PC-9 (cell line): ENCODE results near the gene GIMAP2. TPM values are rescaled to one million over a fixed set of nuclear protein-coding genes. Genes with fewer than 3 reads are reported as not detected.

ENCODE experiments used
- Bru-seq: library from RNA; stranded (reverse); fragments of 400-500 nt; gene quantifications from one replicate; lab custom pipeline; 2021; lab: Mats Ljungman, UMichigan
- BruChase-seq, 2 experiments: library from RNA; stranded (reverse); fragments of 400-500 nt; gene quantifications; one replicate each; lab custom pipeline; 2021; lab: Mats Ljungman, UMichigan
- BruUV-seq: library from RNA; stranded (reverse); fragments of 400-500 nt; replicated peaks from 2 replicates; lab custom pipeline; 2021; lab: Mats Ljungman, UMichigan
- CTCF ChIA-PET: fragments of 300-600 bp; sonication (Branson Sonifier 250); formaldehyde crosslinking; loops from one replicate; lab custom pipeline; 2022; ENCODE audit warnings: antibody characterized with exemption; lab: Charles Lee
- POLR2A ChIA-PET: fragments of 300-600 bp; sonication (Branson Sonifier 250); formaldehyde crosslinking; loops from one replicate; lab custom pipeline; 2022; ENCODE audit warnings: antibody characterized with exemption; ENCODE audit not compliant: unreplicated experiment; lab: Charles Lee
- DNase-seq, 2 experiments: peaks; one replicate each; pipeline versions ENCODE4 v3.0.0 to v3.0.0-alpha.2; 2015 to 2022; ENCODE audit warnings: mixed read lengths in 1 of 2
- H2AFZ ChIP-seq: fragments of 200-600 bp; sonication (generic); 2 replicates; pipeline ENCODE4 v1.8.1; 2017; ENCODE audit warnings: antibody characterized with exemption
- H3F3A ChIP-seq: fragments of 200-600 bp; sonication (generic); 2 replicates; pipeline ENCODE4 v1.8.1; 2017; ENCODE audit warnings: antibody characterized with exemption, mild to moderate bottlenecking, low read depth; ENCODE audit not compliant: insufficient read depth
- H3K27ac ChIP-seq: fragments of 200-600 bp; sonication (generic); 2 replicates; pipeline ENCODE4 v1.6.1; 2016; ENCODE audit warnings: mixed run types
- H3K27me3 ChIP-seq: fragments of 200-600 bp; sonication (generic); 2 replicates; pipeline ENCODE4 v1.6.1; 2016; ENCODE audit warnings: low read depth, mixed run types; ENCODE audit not compliant: insufficient read depth
- H3K36me3 ChIP-seq: fragments of 200-600 bp; sonication (generic); 2 replicates; pipeline ENCODE4 v1.6.1; 2016; ENCODE audit warnings: low read depth, mixed run types
- H3K4me1 ChIP-seq: fragments of 200-600 bp; sonication (generic); replicated peaks from 2 replicates; pipeline ENCODE4 v1.6.1; 2016; ENCODE audit warnings: mixed run types; ENCODE audit not compliant: insufficient read depth
- H3K4me2 ChIP-seq: fragments of 200-600 bp; sonication (generic); 2 replicates; pipeline ENCODE4 v1.6.1; 2017; ENCODE audit warnings: mixed run types
- H3K4me3 ChIP-seq: fragments of 200-600 bp; sonication (generic); 2 replicates; pipeline ENCODE4 v1.6.1; 2016; ENCODE audit warnings: mixed run types
- H3K79me2 ChIP-seq: fragments of 200-600 bp; sonication (generic); 2 replicates; pipeline ENCODE4 v1.6.1; 2017; ENCODE audit warnings: low read depth, mixed run types
- H3K9me2 ChIP-seq: fragments of 200-600 bp; sonication (generic); 2 replicates; pipeline ENCODE4 v1.8.1; 2017; ENCODE audit warnings: mild to moderate bottlenecking; ENCODE audit not compliant: insufficient read depth
- H3K9me3 ChIP-seq: fragments of 200-600 bp; sonication (generic); 2 replicates; pipeline ENCODE4 v1.8.1; 2016; ENCODE audit warnings: low read depth; ENCODE audit not compliant: insufficient read depth
- H4K20me1 ChIP-seq: fragments of 200-600 bp; sonication (generic); 2 replicates; pipeline ENCODE4 v1.8.1; 2017; ENCODE audit not compliant: insufficient read depth
- CTCF ChIP-seq: fragments of 200-600 bp; sonication (generic); conservative IDR thresholded peaks from 2 replicates; pipeline ENCODE4 v1.6.1; 2017; ENCODE audit warnings: mixed run types, antibody characterized with exemption, mild to moderate bottlenecking, moderate library complexity
- EZH2 ChIP-seq: fragments of 200-600 bp; sonication (generic); IDR thresholded peaks from 2 replicates; pipeline ENCODE4 v1.8.0; 2017; ENCODE audit warnings: antibody characterized with exemption, low read depth
- intact Hi-C: fragments of 100-400 bp; cut with micrococcal nuclease; formaldehyde crosslinking; loops from one replicate; pipeline ENCODE4 v1.10.0; 2022; ENCODE audit not compliant: unreplicated experiment
- long read RNA-seq: library from polyadenylated mRNA; stranded (forward); transcript quantifications from one replicate; pipeline ENCODE4 v2.0.0, GENCODE V29; 2022
- total RNA-seq: library from RNA; stranded (reverse); gene quantifications from 2 replicates; pipeline ENCODE4 v1.2.3, GENCODE V29; 2021

The GIMAP2 gene
- total RNA-seq (0.55 and 0.81 TPM in 2 replicates), Bru-seq, nascent RNA (percentile 15 among the genes with signal in this experiment), BruChase-seq, experiment 1, labeled RNA remaining after a 2-hour chase (percentile 7 among the genes with signal in this experiment), BruChase-seq, experiment 2, labeled RNA remaining after a 6-hour chase (percentile 19 among the genes with signal in this experiment)
- long read RNA-seq, partial matches to known transcripts, result 0 of 1 reads
- long read RNA-seq, other reads (novel, unspliced or antisense), result 0 of 1 reads

- ChIA-PET CTCF (no interaction called here), POLR2A (no interaction called here)
- no peak for DNase-seq
- no peaks in the 10 kb centered on the region for H3F3A ChIP-seq
- no peak within 1 kb of the TSS for H3K27ac ChIP-seq
- no peak for TF ChIP-seq EZH2
- TF ChIP-seq CTCF, result no peak
- peaks cover 3% of the 10 kb centered on the region; the same call in 1 of the 2 replicates for H3K9me3 ChIP-seq
- H3K36me3 ChIP-seq, result no peaks in the 10 kb centered on the region
- H3K9me2 ChIP-seq, result no peaks in the 10 kb centered on the region
- H4K20me1 ChIP-seq, result no peaks in the 10 kb centered on the region
- H3K27me3 ChIP-seq, result peaks cover 32% of the 10 kb centered on the region; the same call in 1 of the 2 replicates
- H2AFZ ChIP-seq, result peak within 1 kb of the TSS; percentile 67
- H3K4me3 ChIP-seq, result peak within 1 kb of the TSS; percentile 46
- H3K4me2 ChIP-seq, result peak within 1 kb of the TSS; percentile 75
- no TSS peak for BruUV-seq
- H3K79me2 ChIP-seq, result no peaks in the 10 kb centered on the region
- H3K4me1 ChIP-seq, result no peaks in the 10 kb centered on the region
- intact Hi-C loops, result no loop called here
Measured at GRCh38 chr7:150685219-150686029, at the start of gene GIMAP2. GIMAP2 (plus strand) TSS chr7:150685706; CDS start chr7:150687060, 1,354 bp downstream.

- H3K27ac ChIP-seq, result no peak overlapping the region
- no peaks in the 10 kb centered on the region for H3K79me2 ChIP-seq
- no peaks in the 10 kb centered on the region; the same call in 1 of the 2 replicates for H3K9me3 ChIP-seq
- TF ChIP-seq CTCF (no peak), EZH2 (no peak)
- H3K4me3 ChIP-seq, result no peak overlapping the region
- H3K4me2 ChIP-seq, result no peak overlapping the region
- peaks cover 18% of the 10 kb centered on the region; the same call in 1 of the 2 replicates for H3K27me3 ChIP-seq
- no peaks in the 10 kb centered on the region for H3K9me2 ChIP-seq
- no peaks in the 10 kb centered on the region for H3K4me1 ChIP-seq
- H4K20me1 ChIP-seq, result no peaks in the 10 kb centered on the region
- ChIA-PET CTCF (no interaction called here), POLR2A (no interaction called here)
- H3F3A ChIP-seq, result no peaks in the 10 kb centered on the region
- H2AFZ ChIP-seq, result no peak overlapping the region
- intact Hi-C loops, result no loop called here
- no peaks in the 10 kb centered on the region for H3K36me3 ChIP-seq
- DNase-seq, result no peak
- no TSS peak for BruUV-seq
Measured at GRCh38 chr7:150641854-150642253, 43.7 kb upstream of the GIMAP2 start.

GRCh38 chr7:150642926-150643325 is 42.6 kb upstream of the GIMAP2 start:
- Histone ChIP-seq H3K4me1 (no peaks in the 10 kb centered on the region), H3F3A (no peaks in the 10 kb centered on the region), H3K4me3 (no peak overlapping the region), H3K27ac (no peak overlapping the region), H3K36me3 (no peaks in the 10 kb centered on the region), H3K27me3 (peaks cover 10% of the 10 kb centered on the region; the same call in 1 of the 2 replicates), H4K20me1 (no peaks in the 10 kb centered on the region), H3K79me2 (no peaks in the 10 kb centered on the region), H3K9me3 (no peaks in the 10 kb centered on the region; the same call in 1 of the 2 replicates), H2AFZ (no peak overlapping the region), H3K4me2 (no peak overlapping the region), H3K9me2 (no peaks in the 10 kb centered on the region)
- CTCF ChIA-PET, result no interaction called here
- no peak for DNase-seq
- intact Hi-C loops, result no loop called here
- no TSS peak for BruUV-seq
- POLR2A ChIA-PET, result no interaction called here
- TF ChIP-seq EZH2, result no peak
- no peak for TF ChIP-seq CTCF
